ENCODE measurements around the gene HOXC6.

The HOXC6 gene

DNA sequence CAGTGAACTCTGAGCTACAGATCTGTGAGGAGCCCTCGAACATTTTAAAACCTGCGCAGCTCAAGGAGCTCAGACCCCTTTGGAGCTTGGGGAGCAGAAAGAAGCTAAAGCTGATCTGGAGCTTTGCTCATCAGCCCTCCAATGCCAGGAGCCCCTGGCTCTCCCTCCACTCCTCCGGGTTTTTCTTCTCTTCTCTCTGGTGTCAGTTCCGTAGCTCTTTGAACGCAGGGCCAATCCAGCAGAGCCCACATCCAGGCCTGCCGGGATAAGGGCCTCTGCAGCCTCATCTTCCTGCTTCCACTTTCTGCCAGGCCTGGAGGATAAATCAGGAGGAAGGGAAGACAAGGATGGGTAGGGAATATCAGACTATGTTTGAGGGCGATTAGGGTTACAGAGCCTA lies 31.4 kb downstream of the HOXC6 start:
- no peak for DNase-seq (ENCODE audit: low read depth)
- H3K4me3 ChIP-seq (ENCODE audit: low read depth, low read length), result no peak overlapping the region
- TF ChIP-seq, protein P1, sequence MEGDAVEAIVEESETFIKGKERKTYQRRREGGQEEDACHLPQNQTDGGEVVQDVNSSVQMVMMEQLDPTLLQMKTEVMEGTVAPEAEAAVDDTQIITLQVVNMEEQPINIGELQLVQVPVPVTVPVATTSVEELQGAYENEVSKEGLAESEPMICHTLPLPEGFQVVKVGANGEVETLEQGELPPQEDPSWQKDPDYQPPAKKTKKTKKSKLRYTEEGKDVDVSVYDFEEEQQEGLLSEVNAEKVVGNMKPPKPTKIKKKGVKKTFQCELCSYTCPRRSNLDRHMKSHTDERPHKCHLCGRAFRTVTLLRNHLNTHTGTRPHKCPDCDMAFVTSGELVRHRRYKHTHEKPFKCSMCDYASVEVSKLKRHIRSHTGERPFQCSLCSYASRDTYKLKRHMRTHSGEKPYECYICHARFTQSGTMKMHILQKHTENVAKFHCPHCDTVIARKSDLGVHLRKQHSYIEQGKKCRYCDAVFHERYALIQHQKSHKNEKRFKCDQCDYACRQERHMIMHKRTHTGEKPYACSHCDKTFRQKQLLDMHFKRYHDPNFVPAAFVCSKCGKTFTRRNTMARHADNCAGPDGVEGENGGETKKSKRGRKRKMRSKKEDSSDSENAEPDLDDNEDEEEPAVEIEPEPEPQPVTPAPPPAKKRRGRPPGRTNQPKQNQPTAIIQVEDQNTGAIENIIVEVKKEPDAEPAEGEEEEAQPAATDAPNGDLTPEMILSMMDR (conservative IDR thresholded peaks at IDR 0.05; ENCODE audit: low read depth, low read length), result no peak

DNA sequence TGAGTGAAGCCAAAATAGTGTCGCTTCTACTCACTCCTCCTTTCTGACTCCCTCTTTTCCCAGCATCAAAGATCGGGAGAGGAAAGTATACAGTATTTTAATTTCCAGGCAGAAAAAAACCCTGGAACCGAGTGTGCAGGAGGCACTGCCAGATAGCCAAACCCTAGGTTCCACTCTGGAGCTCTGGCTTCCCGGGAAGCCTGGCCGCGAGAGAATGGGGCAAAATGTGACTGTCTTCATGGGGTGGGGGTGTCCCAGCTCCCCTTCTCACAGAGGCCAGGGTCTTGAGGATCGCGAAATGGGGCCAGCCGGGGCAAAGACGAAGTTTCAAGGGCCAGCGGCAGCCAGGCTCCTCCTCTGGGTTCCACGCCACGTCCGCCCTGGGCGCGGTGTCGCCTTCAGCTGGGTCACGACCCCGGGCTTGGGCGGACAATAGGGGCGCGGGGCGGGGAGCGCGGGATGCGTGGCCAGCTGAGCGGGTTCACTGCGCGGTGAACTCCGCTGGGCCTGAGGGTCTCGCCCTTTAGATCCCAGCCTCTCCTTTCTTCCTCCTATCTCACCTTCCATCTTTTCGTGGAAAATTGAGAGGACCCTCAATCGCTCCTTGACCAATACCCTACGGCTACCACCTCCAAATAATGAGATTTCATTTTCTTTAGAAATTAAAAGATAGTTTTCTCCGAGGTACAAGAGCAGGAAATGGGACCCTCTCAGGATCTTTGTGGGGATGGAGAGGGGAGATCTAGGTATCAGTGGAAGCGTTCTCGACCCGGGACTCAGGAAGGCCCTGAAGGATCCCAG lies 32.1 kb downstream of the HOXC6 start:
- DNase-seq (ENCODE audit: low read depth), result no peak
- H3K4me3 ChIP-seq (ENCODE audit: low read depth, low read length), result no peak overlapping the region
- TF ChIP-seq, protein P1 (conservative IDR thresholded peaks at IDR 0.05; ENCODE audit: low read depth, low read length), result no peak

DNA sequence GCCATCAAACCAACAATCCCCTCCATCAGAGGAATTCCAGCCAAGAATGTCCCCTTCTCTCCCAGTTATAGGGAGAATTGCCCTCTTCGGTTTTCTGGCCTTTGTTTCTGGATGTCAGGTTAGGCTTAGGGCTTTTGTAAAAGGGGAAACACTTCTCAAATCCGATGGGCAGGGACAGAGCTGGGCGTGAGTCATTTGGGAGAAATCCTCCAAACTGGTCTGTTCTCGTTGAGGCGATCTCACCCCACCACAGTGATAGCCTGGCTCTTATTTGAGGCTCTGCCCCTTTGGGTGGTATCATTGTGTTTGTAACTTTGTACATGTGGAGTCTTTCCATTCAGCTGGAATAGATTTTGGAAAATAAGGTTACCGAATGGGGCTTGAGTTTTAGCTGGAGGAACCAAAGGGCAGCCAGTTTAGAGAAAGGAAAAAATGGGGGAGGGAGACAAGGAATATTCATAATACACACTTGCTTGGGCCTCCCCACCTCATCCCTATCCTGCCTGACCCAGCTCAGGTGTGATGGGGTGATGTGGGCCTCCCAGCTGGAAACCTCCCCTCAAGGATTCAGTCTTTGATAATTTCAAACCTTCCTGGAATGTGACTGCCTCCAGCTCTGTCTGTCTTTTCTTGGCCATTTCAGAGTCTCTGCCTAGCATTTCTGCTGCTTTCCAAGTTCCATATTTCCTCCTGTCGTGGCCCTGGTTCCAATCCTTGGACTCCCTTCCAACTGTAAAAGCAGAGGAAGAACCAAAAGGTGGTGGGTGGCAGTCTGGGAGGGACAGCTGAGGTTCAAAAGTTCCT lies 32.9 kb downstream of the HOXC6 start:
- TF ChIP-seq, protein P1 (conservative IDR thresholded peaks at IDR 0.05; ENCODE audit: low read depth, low read length), result no peak
- DNase-seq (ENCODE audit: low read depth), result no peak
- H3K4me3 ChIP-seq (ENCODE audit: low read depth, low read length), result no peak overlapping the region

DNA sequence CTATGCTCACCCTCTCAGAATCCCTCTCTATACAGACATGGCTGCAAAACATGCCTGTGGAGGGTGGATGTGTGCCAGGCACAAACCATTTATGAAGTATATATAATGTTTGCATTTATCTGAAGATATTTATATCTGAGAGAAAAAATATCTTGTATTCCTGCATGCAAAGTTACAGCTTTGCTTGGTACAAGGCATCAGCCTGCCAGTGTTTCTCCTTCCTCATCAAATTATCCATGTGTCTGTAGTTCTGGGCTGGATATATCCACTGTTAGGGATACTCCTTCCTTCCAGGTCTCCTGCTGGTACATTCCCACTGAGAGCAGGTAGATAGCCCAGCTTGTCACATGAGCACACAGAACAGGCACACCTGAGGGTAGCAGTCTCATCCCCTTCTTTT lies 37.4 kb downstream of the HOXC6 start:
- no peak overlapping the region for H3K4me3 ChIP-seq (ENCODE audit: low read depth, low read length)
- DNase-seq (ENCODE audit: low read depth), result no peak
- TF ChIP-seq, protein P1 (conservative IDR thresholded peaks at IDR 0.05; ENCODE audit: low read depth, low read length), result no peak

DNA sequence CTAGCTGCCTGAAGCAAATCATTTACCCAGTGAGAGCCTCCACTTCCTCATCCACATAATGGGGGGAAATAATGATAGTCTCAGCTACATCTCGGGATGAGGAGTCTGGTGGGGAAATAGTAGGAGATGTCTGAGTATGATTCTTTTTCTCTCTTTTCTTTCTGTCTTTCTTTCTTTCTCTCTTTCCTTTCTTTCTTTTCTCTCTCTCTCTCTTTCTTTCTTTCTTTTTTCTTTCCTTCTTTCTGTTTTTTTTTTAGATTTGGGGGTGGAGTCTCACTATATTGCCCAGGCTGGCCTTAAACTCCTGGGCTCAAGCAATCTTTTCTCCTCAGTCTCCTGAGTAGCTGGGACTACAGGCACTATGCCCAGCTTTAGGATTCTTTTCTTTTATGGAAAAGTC lies 38.2 kb downstream of the HOXC6 start:
- TF ChIP-seq, protein P1 (conservative IDR thresholded peaks at IDR 0.05; ENCODE audit: low read depth, low read length), result no peak
- DNase-seq (ENCODE audit: low read depth), result no peak
- no peak overlapping the region for H3K4me3 ChIP-seq (ENCODE audit: low read depth, low read length)

DNA sequence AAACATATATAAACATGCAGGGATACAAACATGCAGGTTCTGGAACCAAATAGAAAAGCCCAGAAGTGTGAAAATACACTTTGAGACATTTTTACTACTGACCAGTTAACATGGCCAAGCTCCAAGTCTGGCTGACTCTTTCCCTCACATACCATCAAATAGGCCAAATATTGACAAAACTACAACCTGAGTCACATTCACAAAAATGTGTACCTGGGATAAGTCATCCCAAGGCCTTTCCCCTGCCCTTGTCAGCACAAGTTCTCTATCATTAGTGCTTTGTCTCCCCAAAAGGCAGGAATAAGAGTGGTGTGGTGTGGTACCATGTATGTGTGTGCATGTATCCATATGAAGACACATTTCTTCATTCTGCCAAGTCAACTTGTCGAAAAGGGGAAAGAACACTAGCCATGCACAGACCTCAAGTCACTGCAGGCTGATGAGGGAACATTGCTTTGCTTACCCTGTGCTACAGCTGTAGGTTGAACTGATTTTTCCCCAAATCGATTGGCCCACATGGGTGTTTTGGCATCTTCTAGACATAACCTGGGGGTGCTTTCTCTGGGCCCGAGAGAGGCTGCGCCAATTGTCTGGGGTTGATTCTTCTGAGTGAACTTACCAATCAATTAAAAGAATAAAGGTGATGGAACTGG lies 40.3 kb downstream of the HOXC6 start:
- no peak for DNase-seq (ENCODE audit: low read depth)
- no peak overlapping the region for H3K4me3 ChIP-seq (ENCODE audit: low read depth, low read length)
- TF ChIP-seq, protein P1 (conservative IDR thresholded peaks at IDR 0.05; ENCODE audit: low read depth, low read length), result no peak

Measured in choroid plexus epithelial cell (primary cell).